Thoracic aorta (tissue), 2 donors: ENCODE measurements around the gene PDE1A. TPM values are rescaled to one million over a fixed set of nuclear protein-coding genes. Genes with fewer than 3 reads are reported as not detected.

Experiments
- ATAC-seq: fragments of 150-250 bp; one replicate; pipeline ENCODE4 v1.8.0; 2017; ENCODE audit warnings: low read depth; ENCODE audit not compliant: insufficient number of reproducible peaks, low FRiP score
- DNase-seq: peaks from one replicate; pipeline ENCODE4 v3.0.0-alpha.2; 2020; ENCODE audit warnings: low spot score
- H3K27ac ChIP-seq, 2 donors: fragments of 200-600 bp; sonication (generic); 1 replicate in 1 of 2; 2 replicates in 1 of 2; pipeline ENCODE4 v1.5.1; 2016; ENCODE audit warnings: mild to moderate bottlenecking in 2 of 2, moderate library complexity in 2 of 2
- H3K27me3 ChIP-seq: fragments of 200-600 bp; sonication (generic); replicated peaks from 2 replicates; pipeline ENCODE4 v1.6.0; 2016; ENCODE audit warnings: mild to moderate bottlenecking; ENCODE audit not compliant: insufficient read depth
- H3K36me3 ChIP-seq: fragments of 200-600 bp; sonication (generic); one replicate; pipeline ENCODE4 v1.5.1; 2016
- H3K4me1 ChIP-seq, 2 donors: fragments of 200-600 bp; sonication (generic); 1 replicate in 1 of 2; 2 replicates in 1 of 2; pipeline versions ENCODE4 v1.5.1 to v1.6.0; 2016; ENCODE audit warnings: low read depth in 2 of 2, mild to moderate bottlenecking in 1 of 2; ENCODE audit not compliant: control insufficient read depth in 1 of 2
- H3K4me3 ChIP-seq: fragments of 200-600 bp; sonication (generic); 2 replicates; pipeline ENCODE4 v1.5.1; 2016; ENCODE audit warnings: mild to moderate bottlenecking
- H3K9me3 ChIP-seq: fragments of 200-600 bp; sonication (generic); 2 replicates; pipeline ENCODE4 v1.5.1; 2016
- total RNA-seq, 2 donors: library from RNA; depleted of rRNA; stranded (reverse); fragments of >200 nt; gene quantifications; one replicate each; pipeline versions ENCODE4 v1.1.0 to v1.2.3, GENCODE V29; 2016
- TF ChIP-seq, protein P1 (sequence below): fragments of 200-600 bp; sonication (generic); IDR thresholded peaks from one replicate; pipeline ENCODE4 v1.5.1; 2019; ENCODE audit warnings: antibody characterized with exemption

PDE1A gene
- total RNA-seq, 2 donors from 2014 or later: 31.7 to 35.2 TPM

DNA sequence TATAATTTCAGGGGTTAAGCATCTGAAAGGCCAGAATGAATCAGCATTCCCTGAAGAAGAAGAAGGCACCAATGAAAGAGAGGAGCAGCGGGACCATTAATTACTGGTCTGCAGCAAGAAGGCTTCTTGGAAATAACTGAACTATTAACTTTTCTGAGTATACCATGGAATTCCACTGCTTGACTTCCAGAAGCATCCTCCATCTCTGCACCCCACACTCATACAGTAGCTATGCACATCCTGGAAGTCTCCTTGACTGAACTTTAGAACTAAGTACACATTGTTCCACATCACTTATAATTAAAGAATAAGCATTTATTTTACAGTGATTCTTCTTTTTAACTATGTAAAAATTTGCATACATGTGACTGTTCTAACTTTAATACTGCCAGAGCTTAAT is 309.6 kb downstream of the PDE1A start:
- H3K4me3 ChIP-seq: no peak overlapping the region
- DNase-seq (no peak), ATAC-seq (no peak)
- no peaks in the 10 kb centered on the region for H3K27me3 ChIP-seq
- H3K27ac ChIP-seq: no peak overlapping the region
- H3K4me1 ChIP-seq: no peaks in the 10 kb centered on the region
- no peaks in the 10 kb centered on the region for H3K36me3 ChIP-seq
- TF ChIP-seq, protein P1, sequence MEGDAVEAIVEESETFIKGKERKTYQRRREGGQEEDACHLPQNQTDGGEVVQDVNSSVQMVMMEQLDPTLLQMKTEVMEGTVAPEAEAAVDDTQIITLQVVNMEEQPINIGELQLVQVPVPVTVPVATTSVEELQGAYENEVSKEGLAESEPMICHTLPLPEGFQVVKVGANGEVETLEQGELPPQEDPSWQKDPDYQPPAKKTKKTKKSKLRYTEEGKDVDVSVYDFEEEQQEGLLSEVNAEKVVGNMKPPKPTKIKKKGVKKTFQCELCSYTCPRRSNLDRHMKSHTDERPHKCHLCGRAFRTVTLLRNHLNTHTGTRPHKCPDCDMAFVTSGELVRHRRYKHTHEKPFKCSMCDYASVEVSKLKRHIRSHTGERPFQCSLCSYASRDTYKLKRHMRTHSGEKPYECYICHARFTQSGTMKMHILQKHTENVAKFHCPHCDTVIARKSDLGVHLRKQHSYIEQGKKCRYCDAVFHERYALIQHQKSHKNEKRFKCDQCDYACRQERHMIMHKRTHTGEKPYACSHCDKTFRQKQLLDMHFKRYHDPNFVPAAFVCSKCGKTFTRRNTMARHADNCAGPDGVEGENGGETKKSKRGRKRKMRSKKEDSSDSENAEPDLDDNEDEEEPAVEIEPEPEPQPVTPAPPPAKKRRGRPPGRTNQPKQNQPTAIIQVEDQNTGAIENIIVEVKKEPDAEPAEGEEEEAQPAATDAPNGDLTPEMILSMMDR: no peak
- H3K9me3 ChIP-seq: no peaks in the 10 kb centered on the region

DNA sequence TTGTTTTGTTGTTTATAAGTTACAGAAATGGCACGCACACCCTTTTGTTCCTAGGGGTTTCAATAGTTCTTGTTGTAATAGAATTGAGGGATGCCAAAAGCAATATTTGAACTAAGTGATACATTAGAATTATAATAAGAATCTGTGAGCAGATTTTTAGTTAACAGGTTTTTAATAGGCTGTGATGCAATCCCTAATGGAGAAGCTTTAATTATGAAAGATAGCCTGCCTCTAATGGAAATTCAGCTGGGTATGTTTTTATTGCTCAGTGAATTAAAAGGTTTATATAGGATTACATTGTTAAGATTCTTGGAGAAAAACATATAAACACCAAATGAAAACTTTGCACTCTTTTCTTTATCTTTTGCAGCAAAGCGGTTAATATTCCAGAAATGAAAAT is 310.1 kb downstream of the PDE1A start:
- Histone ChIP-seq H3K27ac (no peak overlapping the region), H3K36me3 (no peaks in the 10 kb centered on the region), H3K9me3 (no peaks in the 10 kb centered on the region), H3K27me3 (no peaks in the 10 kb centered on the region), H3K4me3 (no peak overlapping the region), H3K4me1 (no peaks in the 10 kb centered on the region)
- ATAC-seq (no peak), DNase-seq (no peak)
- TF ChIP-seq, protein P1: no peak

DNA sequence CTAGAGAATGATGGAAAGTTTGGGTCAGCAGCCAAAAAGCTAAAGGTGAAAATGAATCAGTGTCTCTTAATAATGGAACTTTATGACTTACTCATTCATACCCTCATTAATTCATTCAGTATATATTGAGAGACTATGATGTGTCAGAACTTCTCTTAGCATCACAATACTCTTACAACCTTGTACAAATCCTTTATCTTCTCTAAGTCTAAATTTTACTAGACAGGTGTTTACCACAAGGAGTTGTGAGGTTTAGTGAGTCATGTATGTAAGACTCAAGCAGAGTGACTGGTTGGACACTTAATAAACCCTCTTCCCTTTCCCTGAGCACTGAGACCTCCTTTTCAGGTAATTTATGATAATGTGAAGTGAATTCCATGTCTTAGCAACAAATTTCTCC is 311.6 kb downstream of the PDE1A start:
- DNase-seq (no peak), ATAC-seq (no peak)
- H3K4me3 ChIP-seq: no peak overlapping the region
- no peaks in the 10 kb centered on the region for H3K36me3 ChIP-seq
- H3K4me1 ChIP-seq: no peaks in the 10 kb centered on the region
- no peaks in the 10 kb centered on the region for H3K27me3 ChIP-seq
- no peaks in the 10 kb centered on the region for H3K9me3 ChIP-seq
- TF ChIP-seq, protein P1: no peak
- no peak overlapping the region for H3K27ac ChIP-seq

GRCh38 chr2:182113334-182113733 is 313.5 kb downstream of the PDE1A start:
- no peaks in the 10 kb centered on the region for H3K4me1 ChIP-seq
- H3K4me3 ChIP-seq: no peak overlapping the region
- H3K27me3 ChIP-seq: no peaks in the 10 kb centered on the region
- TF ChIP-seq, protein P1: no peak
- H3K9me3 ChIP-seq: no peaks in the 10 kb centered on the region
- no peaks in the 10 kb centered on the region for H3K36me3 ChIP-seq
- no peak for ATAC-seq
- H3K27ac ChIP-seq: no peak overlapping the region
- DNase-seq: no peak

- H3K27ac ChIP-seq: no peak overlapping the region
- H3K36me3 ChIP-seq: no peaks in the 10 kb centered on the region
- no peaks in the 10 kb centered on the region for H3K9me3 ChIP-seq
- ATAC-seq (no peak), DNase-seq (no peak)
- H3K4me1 ChIP-seq: no peaks in the 10 kb centered on the region
- TF ChIP-seq, protein P1: no peak
- H3K27me3 ChIP-seq: no peaks in the 10 kb centered on the region
- H3K4me3 ChIP-seq: no peak overlapping the region
Measured at GRCh38 chr2:182110347-182110746, 316.5 kb downstream of the PDE1A start.
